ENCODE data around the gene CRAMP1. TPM values are rescaled to one million over a fixed set of nuclear protein-coding genes. Genes with fewer than 3 reads are reported as not detected.

Gene CRAMP1
- total and polyA plus RNA-seq, 11 donors, result 6.2 to 16.9 (median 10.6) TPM

DNA sequence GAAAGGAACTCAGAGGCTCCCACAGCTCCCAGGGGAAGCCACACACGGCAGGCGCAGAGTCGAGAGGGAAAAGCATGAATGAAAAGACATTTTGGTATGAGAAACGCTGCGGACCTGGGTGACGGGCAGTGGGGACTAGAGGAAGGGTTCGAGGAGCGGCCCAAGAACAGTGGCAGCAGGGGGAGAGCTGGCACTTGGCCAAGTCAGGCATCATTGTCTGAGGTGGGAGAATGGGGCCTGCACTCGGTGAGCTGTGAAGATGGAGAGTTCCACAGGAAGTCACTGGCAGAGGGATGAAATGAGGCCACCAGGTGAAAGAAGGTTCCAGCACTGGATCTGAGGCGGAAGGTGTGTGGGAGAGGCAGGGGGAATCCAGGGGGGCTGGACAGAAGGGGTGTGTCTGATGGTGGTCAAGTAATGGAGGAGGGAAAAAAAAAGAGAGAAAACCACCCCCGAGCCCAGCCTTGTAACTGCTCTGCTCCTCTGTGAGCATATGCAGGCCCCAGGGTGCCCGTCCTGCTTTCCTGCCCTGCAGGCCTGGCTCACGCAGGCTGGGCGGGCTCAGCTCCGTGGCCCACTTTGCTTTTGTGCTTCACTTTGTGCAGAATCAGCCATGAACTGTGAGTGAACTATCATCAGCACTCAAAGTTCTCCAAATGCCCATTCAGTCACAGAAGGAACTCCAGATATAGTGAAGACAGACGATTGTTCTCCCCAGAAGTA lies 46.9 kb upstream of the CRAMP1 start:
- no peak overlapping the region for H3K27ac ChIP-seq
- WGBS, 4 donors, result 86 to 90% (median 88%) methylated on average over 16 of the region's 16 CpGs
- peaks cover 0 to 39% (median 18%) of the 10 kb centered on the region in 9 donors for H3K36me3 ChIP-seq
- no peak for DNase-seq
- peaks cover 0 to 15% (median 0%) of the 10 kb centered on the region in 12 donors for H3K4me1 ChIP-seq
- H3K9me3 ChIP-seq, result no peaks in the 10 kb centered on the region
- H3K27me3 ChIP-seq, result no peaks in the 10 kb centered on the region
- no peak for ATAC-seq
- no peak overlapping the region for H3K4me3 ChIP-seq
- intact Hi-C loops (cut with DNase I), result loop anchor here in 3 of 10 donors (5.0 to 10.0 kb wide), 3 partner anchors 37 to 140 kb away; partner anchors contain the start of genes TELO2 (in 2 of the 3) and UQCC4 (in 1 of the 3)
- no peak for TF ChIP-seq POLR2A (IDR thresholded peaks at IDR 0.05)
- TF ChIP-seq, protein P1, sequence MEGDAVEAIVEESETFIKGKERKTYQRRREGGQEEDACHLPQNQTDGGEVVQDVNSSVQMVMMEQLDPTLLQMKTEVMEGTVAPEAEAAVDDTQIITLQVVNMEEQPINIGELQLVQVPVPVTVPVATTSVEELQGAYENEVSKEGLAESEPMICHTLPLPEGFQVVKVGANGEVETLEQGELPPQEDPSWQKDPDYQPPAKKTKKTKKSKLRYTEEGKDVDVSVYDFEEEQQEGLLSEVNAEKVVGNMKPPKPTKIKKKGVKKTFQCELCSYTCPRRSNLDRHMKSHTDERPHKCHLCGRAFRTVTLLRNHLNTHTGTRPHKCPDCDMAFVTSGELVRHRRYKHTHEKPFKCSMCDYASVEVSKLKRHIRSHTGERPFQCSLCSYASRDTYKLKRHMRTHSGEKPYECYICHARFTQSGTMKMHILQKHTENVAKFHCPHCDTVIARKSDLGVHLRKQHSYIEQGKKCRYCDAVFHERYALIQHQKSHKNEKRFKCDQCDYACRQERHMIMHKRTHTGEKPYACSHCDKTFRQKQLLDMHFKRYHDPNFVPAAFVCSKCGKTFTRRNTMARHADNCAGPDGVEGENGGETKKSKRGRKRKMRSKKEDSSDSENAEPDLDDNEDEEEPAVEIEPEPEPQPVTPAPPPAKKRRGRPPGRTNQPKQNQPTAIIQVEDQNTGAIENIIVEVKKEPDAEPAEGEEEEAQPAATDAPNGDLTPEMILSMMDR (IDR thresholded peaks at IDR 0.05), result no peak

DNA sequence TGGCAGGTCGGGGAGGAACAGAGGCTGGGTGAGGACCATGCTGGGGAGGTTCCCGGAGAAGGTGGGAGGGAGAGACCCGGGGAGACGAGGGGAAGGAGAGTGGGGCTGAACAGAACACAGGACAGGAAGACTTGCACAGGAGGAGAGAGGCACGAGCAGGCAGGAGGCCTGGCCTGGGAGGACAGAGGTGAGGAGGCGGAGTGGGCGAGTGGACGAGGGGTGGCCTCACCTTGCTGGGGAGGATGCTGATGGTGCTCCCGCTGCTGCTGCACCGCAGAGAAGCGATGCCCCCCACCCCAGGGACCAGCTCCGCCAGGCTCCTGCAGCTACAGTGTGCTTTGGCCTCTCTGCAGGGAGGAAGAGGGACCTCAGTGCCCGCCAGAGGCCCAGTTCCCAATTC lies 44.2 kb upstream of the CRAMP1 start:
- Histone ChIP-seq H3K27me3 (no peaks in the 10 kb centered on the region), H3K4me3 (no peak overlapping the region), H3K36me3 (peaks cover 0 to 29% (median 10%) of the 10 kb centered on the region in 9 donors), H3K9me3 (no peaks in the 10 kb centered on the region), H3K4me1 (no peaks in the 10 kb centered on the region), H3K27ac (no peak overlapping the region)
- no peak for DNase-seq
- TF ChIP-seq POLR2A (IDR thresholded peaks at IDR 0.05), result no peak
- TF ChIP-seq, protein P1 (IDR thresholded peaks at IDR 0.05), result no peak
- intact Hi-C loops (cut with DNase I), result loop anchor here in 3 of 10 donors (5.0 to 10.0 kb wide), 3 partner anchors 34 to 143 kb away; partner anchors contain the start of genes TELO2 (in 2 of the 3) and UQCC4 (in 1 of the 3)
- no peak for ATAC-seq
- WGBS, 4 donors, result 91 to 95% (median 93%) methylated on average over 12 to 13 of the region's 13 CpGs

GRCh38 chr16:1571012-1571671 lies 41.0 kb upstream of the CRAMP1 start:
- intact Hi-C loops (cut with DNase I), result no loop called here
- H3K9me3 ChIP-seq, result no peaks in the 10 kb centered on the region
- WGBS, 4 donors, result 77 to 79% (median 78%) methylated on average over 7 of the region's 7 CpGs
- no peaks in the 10 kb centered on the region for H3K4me1 ChIP-seq
- ATAC-seq, result no peak
- H3K27me3 ChIP-seq, result no peaks in the 10 kb centered on the region
- DNase-seq, result no peak
- H3K4me3 ChIP-seq, result no peak overlapping the region
- TF ChIP-seq, protein P1 (IDR thresholded peaks at IDR 0.05), result no peak
- no peak for TF ChIP-seq POLR2A (IDR thresholded peaks at IDR 0.05)
- peaks cover 0 to 17% (median 7%) of the 10 kb centered on the region in 9 donors for H3K36me3 ChIP-seq
- no peak overlapping the region for H3K27ac ChIP-seq

- ATAC-seq (no peak), DNase-seq (no peak)
- Histone ChIP-seq H3K27ac (no peak overlapping the region), H3K27me3 (no peaks in the 10 kb centered on the region), H3K4me1 (no peaks in the 10 kb centered on the region), H3K4me3 (no peak overlapping the region), H3K9me3 (no peaks in the 10 kb centered on the region), H3K36me3 (peaks cover 0 to 23% (median 7%) of the 10 kb centered on the region in 9 donors)
- intact Hi-C loops (cut with DNase I), result no loop called here
- TF ChIP-seq POLR2A (IDR thresholded peaks at IDR 0.05), result no peak
- TF ChIP-seq, protein P1 (IDR thresholded peaks at IDR 0.05), result no peak
- WGBS, 4 donors, result 87 to 94% (median 90%) methylated on average over 7 of the region's 7 CpGs
These were observed 39.5 kb upstream of the CRAMP1 start for GRCh38 chr16:1572673-1573072.
